K562 (cell line): ENCODE measurements around the gene KCNS1. TPM values are rescaled to one million over a fixed set of nuclear protein-coding genes. Genes with fewer than 3 reads are reported as not detected.

Experiments used
- ATF1 ChIP-seq, 2 experiments: fragments of 450-650 bp in 1 of 2; IDR thresholded peaks; 2 replicates each; pipeline ENCODE4 v1.6.1; 2016; ENCODE audit warnings: missing compliant biosample characterization in 1 of 2, missing genetic modification characterization in 1 of 2
- CC2D1A ChIP-seq: fragments of 450-650 bp; IDR thresholded peaks from 2 replicates; pipeline ENCODE4 v1.6.1; 2017; ENCODE audit warnings: mild to moderate bottlenecking
- DACH1 ChIP-seq: fragments of 450-650 bp; IDR thresholded peaks from 2 replicates; pipeline ENCODE4 v1.6.1; 2018; ENCODE audit not compliant: partially characterized antibody
- DMBX1 ChIP-seq: fragments of 250-450 bp; sonication (Bioruptor Pico); IDR thresholded peaks from 2 replicates; pipeline ENCODE4 v1.8.0; 2022; ENCODE audit warnings: inconsistent platforms, mild to moderate bottlenecking, moderate library complexity, borderline replicate concordance
- EHMT2 ChIP-seq: fragments of 450-650 bp; IDR thresholded peaks from 2 replicates; pipeline ENCODE4 v1.6.1; 2018; ENCODE audit warnings: antibody characterized with exemption
- HDAC8 ChIP-seq: fragments of 450-650 bp; IDR thresholded peaks from 2 replicates; pipeline ENCODE4 v1.6.1; 2016; ENCODE audit warnings: mild to moderate bottlenecking, missing genetic modification characterization, moderate library complexity, missing compliant biosample characterization
- L3MBTL2 ChIP-seq: fragments of 450-650 bp; IDR thresholded peaks from 2 replicates; pipeline ENCODE4 v1.6.1; 2016; ENCODE audit warnings: mild to moderate bottlenecking, moderate library complexity
- MAZ ChIP-seq, 2 experiments: fragments of 450-650 bp in 1 of 2; sonication (generic) in 1 of 2; formaldehyde crosslinking; IDR thresholded peaks in 1 of 2; conservative IDR thresholded peaks in 1 of 2; 2 replicates each; pipeline versions ENCODE4 v1.4.0 to v1.5.0; 2020; ENCODE audit warnings: mild to moderate bottlenecking in 1 of 2, missing genetic modification reagents in 1 of 2
- RBM17 ChIP-seq: fragments of 200-400 bp; formaldehyde crosslinking; IDR thresholded peaks from 2 replicates; pipeline ENCODE4 v1.6.1; 2017; ENCODE audit warnings: low read depth, mild to moderate bottlenecking, low read length, borderline replicate concordance
- XRCC4 ChIP-seq: IDR thresholded peaks from one replicate; pipeline ENCODE4 v1.6.1; 2011; ENCODE audit not compliant: insufficient read depth, insufficient read length; ENCODE audit errors: extremely low read depth
- ZNF140 ChIP-seq: fragments of 250-450 bp; sonication (Bioruptor Pico); IDR thresholded peaks from 2 replicates; pipeline ENCODE4 v1.8.0; 2021; ENCODE audit warnings: moderate library complexity, mild to moderate bottlenecking, inconsistent platforms
- polyA plus RNA-seq, 8 experiments: library from polyadenylated mRNA; depleted of rRNA in 4 of 8; stranded (reverse) in 5 of 8; unstranded in 3 of 8; fragments of >200 nt; fragmentation: Nextera tagmentation in 2 of 8; fragmentation: Illumina TruSeq in 1 of 8; extraction: Ambion mirVana in 2 of 8; extraction: Trizol in 1 of 8; gene quantifications; 2 replicates each; pipeline versions ENCODE4 v1.2.1 to v1.2.3, GENCODE V29; 2011 to 2014; ENCODE audit warnings: inconsistent platforms in 1 of 8, missing spikeins in 1 of 8
- total RNA-seq, 7 experiments: library from RNA; depleted of rRNA in 6 of 7; stranded (reverse); fragments of >200 nt in 6 of 7; fragmentation: Illumina TruSeq in 2 of 7; extraction: Trizol in 2 of 7; gene quantifications; 2 replicates each; pipeline versions ENCODE4 v1.2.1 to v1.2.3, GENCODE V29; 2011 to 2021; ENCODE audit warnings: low replicate concordance in 1 of 7
- TF ChIP-seq, protein P1 (sequence below), 2 experiments: IDR thresholded peaks in 1 of 2; conservative IDR thresholded peaks in 1 of 2; 2 replicates each; pipeline ENCODE4 v1.6.1; 2016; ENCODE audit warnings: low read depth in 2 of 2, mild to moderate bottlenecking in 1 of 2, missing compliant biosample characterization in 1 of 2, missing genetic modification characterization in 1 of 2, moderate library complexity in 1 of 2
- TF ChIP-seq, protein P2 (sequence below): conservative IDR thresholded peaks from 2 replicates; pipeline ENCODE4 v1.6.1; 2011; ENCODE audit warnings: low read depth, mild to moderate bottlenecking, low read length; ENCODE audit not compliant: control insufficient read depth

KCNS1 gene
- total and polyA plus RNA-seq, 9 of the 15 experiments (the other 6 are each of a cell fraction or from before 2014, with no cell fraction given): not detected

DNA sequence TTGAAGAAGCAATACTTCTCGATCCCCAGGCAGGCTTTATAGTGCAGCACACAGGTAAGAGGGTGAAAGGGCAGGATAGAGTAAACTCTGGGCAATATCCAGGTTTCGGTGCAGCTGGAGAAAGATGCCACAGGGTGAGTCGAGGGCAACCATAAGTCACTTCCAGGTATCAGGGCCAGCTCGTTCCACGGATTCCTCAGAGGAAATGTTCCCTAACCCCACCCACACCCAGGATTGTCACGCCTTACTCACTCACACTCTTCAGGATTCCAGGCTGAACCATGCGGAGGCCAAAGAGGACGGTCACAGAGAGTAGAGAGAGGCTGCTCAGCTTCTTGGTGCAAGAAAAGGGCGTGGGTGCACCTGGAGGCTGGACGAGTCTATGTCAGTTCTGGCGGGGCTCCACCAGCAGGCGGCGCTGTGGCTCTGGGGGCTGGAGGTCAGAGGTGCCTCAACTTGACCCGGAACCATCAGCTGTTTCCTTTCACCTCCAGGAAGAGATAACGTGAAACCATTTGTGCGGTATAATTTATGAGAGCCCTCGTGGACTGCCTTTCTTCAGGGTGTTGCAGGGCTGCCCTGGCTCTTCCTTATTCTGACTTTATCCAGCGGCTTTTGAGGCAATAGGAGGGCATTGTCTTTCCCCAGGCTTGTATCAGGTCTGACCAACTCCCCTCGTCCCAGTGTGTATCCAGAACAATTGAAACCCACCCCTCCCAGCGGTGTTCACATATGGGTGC lies 37.8 kb upstream of the KCNS1 start (continued):
- TF ChIP-seq DMBX1: peak; percentile 66; the same call in 1 of the 2 replicates
- TF ChIP-seq RBM17: no peak
- TF ChIP-seq CC2D1A: peak; percentile 62; the same call in 1 of the 2 replicates
- TF ChIP-seq, protein P1, sequence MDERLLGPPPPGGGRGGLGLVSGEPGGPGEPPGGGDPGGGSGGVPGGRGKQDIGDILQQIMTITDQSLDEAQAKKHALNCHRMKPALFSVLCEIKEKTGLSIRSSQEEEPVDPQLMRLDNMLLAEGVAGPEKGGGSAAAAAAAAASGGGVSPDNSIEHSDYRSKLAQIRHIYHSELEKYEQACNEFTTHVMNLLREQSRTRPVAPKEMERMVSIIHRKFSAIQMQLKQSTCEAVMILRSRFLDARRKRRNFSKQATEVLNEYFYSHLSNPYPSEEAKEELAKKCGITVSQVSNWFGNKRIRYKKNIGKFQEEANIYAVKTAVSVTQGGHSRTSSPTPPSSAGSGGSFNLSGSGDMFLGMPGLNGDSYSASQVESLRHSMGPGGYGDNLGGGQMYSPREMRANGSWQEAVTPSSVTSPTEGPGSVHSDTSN (CRISPR knock-in tag; IDR thresholded peaks at IDR 0.05; ENCODE audit: low read depth): no peak
- TF ChIP-seq, protein P1 (tag; conservative IDR thresholded peaks at IDR 0.05; ENCODE audit: low read depth): peak; percentile 70
- peak in 1 of 2 experiments; percentile 51; a peak in 1 of 4 replicates for TF ChIP-seq MAZ (CRISPR knock-in tag; conservative IDR thresholded peaks at IDR 0.05 in 1 of 2, IDR thresholded peaks at IDR 0.05 in 1 of 2)
- no peak for TF ChIP-seq XRCC4
- 0 out of 2 replicates have a peak, but pooled peaks have one; percentile 54 for TF ChIP-seq HDAC8 (tag)
- TF ChIP-seq, protein P2, sequence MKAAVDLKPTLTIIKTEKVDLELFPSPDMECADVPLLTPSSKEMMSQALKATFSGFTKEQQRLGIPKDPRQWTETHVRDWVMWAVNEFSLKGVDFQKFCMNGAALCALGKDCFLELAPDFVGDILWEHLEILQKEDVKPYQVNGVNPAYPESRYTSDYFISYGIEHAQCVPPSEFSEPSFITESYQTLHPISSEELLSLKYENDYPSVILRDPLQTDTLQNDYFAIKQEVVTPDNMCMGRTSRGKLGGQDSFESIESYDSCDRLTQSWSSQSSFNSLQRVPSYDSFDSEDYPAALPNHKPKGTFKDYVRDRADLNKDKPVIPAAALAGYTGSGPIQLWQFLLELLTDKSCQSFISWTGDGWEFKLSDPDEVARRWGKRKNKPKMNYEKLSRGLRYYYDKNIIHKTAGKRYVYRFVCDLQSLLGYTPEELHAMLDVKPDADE: 0 out of 2 replicates have a peak, but pooled peaks have one; percentile 26
- TF ChIP-seq L3MBTL2: peak; percentile 75
- TF ChIP-seq DACH1: peak; percentile 79
- no peak for TF ChIP-seq ZNF140 (CRISPR knock-in tag)
- peak; percentile 87 for TF ChIP-seq EHMT2
- no peak for TF ChIP-seq ATF1 (CRISPR knock-in tag; IDR thresholded peaks at IDR 0.05)
- TF ChIP-seq ATF1 (tag; IDR thresholded peaks at IDR 0.05): no peak
